Ovary (tissue), 3 donors: ENCODE measurements around the gene ST6GALNAC6.
"Not testable (repeated sequence)": the region's sequence is repeated elsewhere in the genome, so short reads cannot be mapped to it uniquely, and the experiment has no call there.

Experiments
- EP300 ChIP-seq: sonication (generic); formaldehyde crosslinking; IDR thresholded peaks from one replicate; pipeline ENCODE4 v1.6.1; 2017; ENCODE audit warnings: antibody characterized with exemption
- TF ChIP-seq, protein P1 (sequence below), 3 donors: fragments of 450-650 bp in 2 of 3; fragments of 200-600 bp in 1 of 3; IDR thresholded peaks; one replicate each; pipeline versions ENCODE4 v1.5.1 to v1.8.0; 2016 to 2022; ENCODE audit warnings: antibody characterized with exemption in 3 of 3, mild to moderate bottlenecking in 1 of 3
- donor health status: DM: no; HTN: no; CAD: no.

DNA sequence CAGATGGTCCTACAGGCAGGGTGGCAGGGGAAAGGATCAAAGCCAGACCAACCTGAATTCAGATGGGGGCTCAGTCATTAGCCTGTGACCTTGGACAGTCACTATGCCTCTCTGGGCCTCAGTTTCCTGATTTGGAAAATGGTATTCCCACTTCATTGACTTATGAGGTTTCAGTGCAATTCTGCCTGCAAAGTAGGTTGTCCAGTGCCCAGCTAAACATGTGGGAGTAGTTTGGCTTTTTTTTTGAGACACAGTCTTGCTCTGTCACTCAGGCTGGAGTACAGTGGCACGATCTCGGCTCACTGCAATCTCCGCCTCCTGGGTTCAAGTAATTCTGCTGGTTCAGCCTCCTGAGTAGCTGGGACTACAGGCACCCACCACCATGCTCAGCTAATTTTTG is 62.8 kb downstream of the ST6GALNAC6 start:
- not testable (repeated sequence) for TF ChIP-seq EP300
- TF ChIP-seq, protein P1, sequence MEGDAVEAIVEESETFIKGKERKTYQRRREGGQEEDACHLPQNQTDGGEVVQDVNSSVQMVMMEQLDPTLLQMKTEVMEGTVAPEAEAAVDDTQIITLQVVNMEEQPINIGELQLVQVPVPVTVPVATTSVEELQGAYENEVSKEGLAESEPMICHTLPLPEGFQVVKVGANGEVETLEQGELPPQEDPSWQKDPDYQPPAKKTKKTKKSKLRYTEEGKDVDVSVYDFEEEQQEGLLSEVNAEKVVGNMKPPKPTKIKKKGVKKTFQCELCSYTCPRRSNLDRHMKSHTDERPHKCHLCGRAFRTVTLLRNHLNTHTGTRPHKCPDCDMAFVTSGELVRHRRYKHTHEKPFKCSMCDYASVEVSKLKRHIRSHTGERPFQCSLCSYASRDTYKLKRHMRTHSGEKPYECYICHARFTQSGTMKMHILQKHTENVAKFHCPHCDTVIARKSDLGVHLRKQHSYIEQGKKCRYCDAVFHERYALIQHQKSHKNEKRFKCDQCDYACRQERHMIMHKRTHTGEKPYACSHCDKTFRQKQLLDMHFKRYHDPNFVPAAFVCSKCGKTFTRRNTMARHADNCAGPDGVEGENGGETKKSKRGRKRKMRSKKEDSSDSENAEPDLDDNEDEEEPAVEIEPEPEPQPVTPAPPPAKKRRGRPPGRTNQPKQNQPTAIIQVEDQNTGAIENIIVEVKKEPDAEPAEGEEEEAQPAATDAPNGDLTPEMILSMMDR (IDR thresholded peaks at IDR 0.05) = not testable (repeated sequence)
